Neural cell (in vitro differentiated cells): ENCODE measurements around the gene TWNK. TPM values are rescaled to one million over a fixed set of nuclear protein-coding genes. Genes with fewer than 3 reads are reported as not detected.

ENCODE experiments used
- H2AFZ ChIP-seq: fragments of 200-600, 300-800 bp; sonication (generic), shearing (Covaris generic); 2 replicates; pipeline ENCODE4 v1.6.0; 2014; ENCODE audit warnings: low read depth, mild to moderate bottlenecking, antibody characterized with exemption, low read length, moderate library complexity
- H3F3A ChIP-seq: fragments of 200-600 bp; shearing (Covaris generic); 2 replicates; pipeline ENCODE4 v1.6.1; 2016; ENCODE audit warnings: mild to moderate bottlenecking, moderate library complexity, mixed read lengths, antibody characterized with exemption, low read length; ENCODE audit not compliant: insufficient read depth, poor library complexity, severe bottlenecking
- H3K27ac ChIP-seq: fragments of 200-600, 300-800 bp; sonication (generic), shearing (Covaris generic); 2 replicates; pipeline ENCODE4 v1.5.1; 2014; ENCODE audit warnings: mild to moderate bottlenecking, low read length, moderate library complexity
- H3K27me3 ChIP-seq: fragments of 300-800, 200-600 bp; sonication (generic), shearing (Covaris generic); 2 replicates; pipeline ENCODE4 v1.6.0; 2014; ENCODE audit warnings: mild to moderate bottlenecking, low read depth, low read length, moderate library complexity; ENCODE audit not compliant: insufficient read depth
- H3K36me3 ChIP-seq: fragments of 300-800, 200-600 bp; sonication (generic), shearing (Covaris generic); 2 replicates; pipeline ENCODE4 v1.5.1; 2014; ENCODE audit warnings: mild to moderate bottlenecking, antibody characterized with exemption, low read length, moderate library complexity; ENCODE audit not compliant: insufficient read depth
- H3K4me2 ChIP-seq: fragments of 300-800, 200-600 bp; sonication (generic), shearing (Covaris generic); 2 replicates; pipeline ENCODE4 v1.6.0; 2014; ENCODE audit warnings: mild to moderate bottlenecking, low read length
- H3K4me3 ChIP-seq: fragments of 300-800, 200-600 bp; sonication (generic), shearing (Covaris generic); 2 replicates; pipeline ENCODE4 v1.5.1; 2014; ENCODE audit warnings: mild to moderate bottlenecking, low read length, moderate library complexity
- H3K79me2 ChIP-seq: fragments of 200-600 bp; shearing (Covaris generic); replicated peaks from 2 replicates; pipeline ENCODE4 v1.6.0; 2014; ENCODE audit warnings: mild to moderate bottlenecking, low read length, moderate library complexity; ENCODE audit not compliant: insufficient read depth
- H3K9ac ChIP-seq: fragments of 300-800, 200-600 bp; sonication (generic), shearing (Covaris generic); 2 replicates; pipeline ENCODE4 v1.6.1; 2016; ENCODE audit warnings: mild to moderate bottlenecking, low read length, mixed read lengths
- H3K9me2 ChIP-seq: fragments of 200-600 bp; shearing (Covaris generic); 2 replicates; pipeline ENCODE4 v1.6.1; 2016; ENCODE audit warnings: mild to moderate bottlenecking, low read length, mixed read lengths; ENCODE audit not compliant: insufficient read depth
- H3K9me3 ChIP-seq: fragments of 200-600, 300-800 bp; sonication (generic), shearing (Covaris generic); 2 replicates; pipeline ENCODE4 v1.6.1; 2016; ENCODE audit warnings: mild to moderate bottlenecking, mixed run types, low read length, moderate library complexity, mixed read lengths
- H4K20me1 ChIP-seq: fragments of 200-600 bp; shearing (Covaris generic); 2 replicates; pipeline ENCODE4 v1.6.1; 2016; ENCODE audit warnings: mild to moderate bottlenecking, mixed run types; ENCODE audit not compliant: insufficient read depth
- EP300 ChIP-seq: fragments of 450-650 bp; conservative IDR thresholded peaks from 2 replicates; pipeline ENCODE4 v1.6.1; 2014; ENCODE audit warnings: antibody characterized with exemption, mild to moderate bottlenecking, moderate library complexity; ENCODE audit not compliant: poor library complexity, severe bottlenecking
- EZH2 ChIP-seq: fragments of 200-600, 300-800 bp; shearing (Covaris generic), sonication (generic); IDR thresholded peaks from 2 replicates; pipeline ENCODE4 v1.6.1; 2014; ENCODE audit warnings: antibody characterized with exemption, low read length, borderline replicate concordance, mild to moderate bottlenecking; ENCODE audit not compliant: insufficient read depth, poor library complexity, severe bottlenecking
- MXI1 ChIP-seq: fragments of 450-650 bp; conservative IDR thresholded peaks from 2 replicates; pipeline ENCODE4 v1.6.1; 2014; ENCODE audit warnings: antibody characterized with exemption, mild to moderate bottlenecking; ENCODE audit not compliant: poor library complexity, severe bottlenecking
- POLR2AphosphoS5 ChIP-seq: IDR thresholded peaks from 2 replicates; pipeline ENCODE4 v1.6.1; 2012
- RAD21 ChIP-seq: fragments of 450-650 bp; conservative IDR thresholded peaks from 2 replicates; pipeline ENCODE4 v1.6.1; 2014; ENCODE audit warnings: antibody characterized with exemption, mild to moderate bottlenecking, moderate library complexity
- SMC3 ChIP-seq: fragments of 450-650 bp; conservative IDR thresholded peaks from 2 replicates; pipeline ENCODE4 v1.6.1; 2014; ENCODE audit warnings: antibody characterized with exemption, mild to moderate bottlenecking, moderate library complexity; ENCODE audit not compliant: poor library complexity
- TAF1 ChIP-seq: IDR thresholded peaks from 2 replicates; pipeline ENCODE4 v1.6.1; 2012; ENCODE audit warnings: low read depth
- polyA plus RNA-seq: library from polyadenylated mRNA; depleted of rRNA; stranded (reverse); fragments of >200 nt; gene quantifications from 2 replicates; pipeline ENCODE4 v1.2.3, GENCODE V29; 2014
- TF ChIP-seq, protein P1 (sequence below): fragments of 450-650 bp; IDR thresholded peaks from 2 replicates; pipeline ENCODE4 v1.5.1; 2014; ENCODE audit warnings: antibody characterized with exemption, mild to moderate bottlenecking, moderate library complexity; ENCODE audit not compliant: poor library complexity, severe bottlenecking
- TF ChIP-seq, protein P2 (sequence below): IDR thresholded peaks from 2 replicates; pipeline ENCODE4 v1.6.1; 2012; ENCODE audit warnings: borderline replicate concordance

TWNK gene
- polyA plus RNA-seq, 1 donor from 2014 or later, result 4.8 TPM

- no peaks in the 10 kb centered on the region for H4K20me1 ChIP-seq
- no peak overlapping the region for H3K9ac ChIP-seq
- no peak overlapping the region for H3K27ac ChIP-seq
- H3F3A ChIP-seq, result no peaks in the 10 kb centered on the region
- H3K79me2 ChIP-seq, result no peaks in the 10 kb centered on the region
- no peak for TF ChIP-seq EP300
- TF ChIP-seq, protein P1, sequence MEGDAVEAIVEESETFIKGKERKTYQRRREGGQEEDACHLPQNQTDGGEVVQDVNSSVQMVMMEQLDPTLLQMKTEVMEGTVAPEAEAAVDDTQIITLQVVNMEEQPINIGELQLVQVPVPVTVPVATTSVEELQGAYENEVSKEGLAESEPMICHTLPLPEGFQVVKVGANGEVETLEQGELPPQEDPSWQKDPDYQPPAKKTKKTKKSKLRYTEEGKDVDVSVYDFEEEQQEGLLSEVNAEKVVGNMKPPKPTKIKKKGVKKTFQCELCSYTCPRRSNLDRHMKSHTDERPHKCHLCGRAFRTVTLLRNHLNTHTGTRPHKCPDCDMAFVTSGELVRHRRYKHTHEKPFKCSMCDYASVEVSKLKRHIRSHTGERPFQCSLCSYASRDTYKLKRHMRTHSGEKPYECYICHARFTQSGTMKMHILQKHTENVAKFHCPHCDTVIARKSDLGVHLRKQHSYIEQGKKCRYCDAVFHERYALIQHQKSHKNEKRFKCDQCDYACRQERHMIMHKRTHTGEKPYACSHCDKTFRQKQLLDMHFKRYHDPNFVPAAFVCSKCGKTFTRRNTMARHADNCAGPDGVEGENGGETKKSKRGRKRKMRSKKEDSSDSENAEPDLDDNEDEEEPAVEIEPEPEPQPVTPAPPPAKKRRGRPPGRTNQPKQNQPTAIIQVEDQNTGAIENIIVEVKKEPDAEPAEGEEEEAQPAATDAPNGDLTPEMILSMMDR, result peak; percentile 22
- no peak overlapping the region for H3K4me3 ChIP-seq
- H3K9me2 ChIP-seq, result no peaks in the 10 kb centered on the region
- H3K4me2 ChIP-seq, result no peak overlapping the region
- no peak overlapping the region for H2AFZ ChIP-seq
- no peaks in the 10 kb centered on the region for H3K9me3 ChIP-seq
- no peaks in the 10 kb centered on the region for H3K36me3 ChIP-seq
- peaks cover 17% of the 10 kb centered on the region for H3K27me3 ChIP-seq
Measured at GRCh38 chr10:101011517-101012423, 24.4 kb downstream of the TWNK start.

DNA sequence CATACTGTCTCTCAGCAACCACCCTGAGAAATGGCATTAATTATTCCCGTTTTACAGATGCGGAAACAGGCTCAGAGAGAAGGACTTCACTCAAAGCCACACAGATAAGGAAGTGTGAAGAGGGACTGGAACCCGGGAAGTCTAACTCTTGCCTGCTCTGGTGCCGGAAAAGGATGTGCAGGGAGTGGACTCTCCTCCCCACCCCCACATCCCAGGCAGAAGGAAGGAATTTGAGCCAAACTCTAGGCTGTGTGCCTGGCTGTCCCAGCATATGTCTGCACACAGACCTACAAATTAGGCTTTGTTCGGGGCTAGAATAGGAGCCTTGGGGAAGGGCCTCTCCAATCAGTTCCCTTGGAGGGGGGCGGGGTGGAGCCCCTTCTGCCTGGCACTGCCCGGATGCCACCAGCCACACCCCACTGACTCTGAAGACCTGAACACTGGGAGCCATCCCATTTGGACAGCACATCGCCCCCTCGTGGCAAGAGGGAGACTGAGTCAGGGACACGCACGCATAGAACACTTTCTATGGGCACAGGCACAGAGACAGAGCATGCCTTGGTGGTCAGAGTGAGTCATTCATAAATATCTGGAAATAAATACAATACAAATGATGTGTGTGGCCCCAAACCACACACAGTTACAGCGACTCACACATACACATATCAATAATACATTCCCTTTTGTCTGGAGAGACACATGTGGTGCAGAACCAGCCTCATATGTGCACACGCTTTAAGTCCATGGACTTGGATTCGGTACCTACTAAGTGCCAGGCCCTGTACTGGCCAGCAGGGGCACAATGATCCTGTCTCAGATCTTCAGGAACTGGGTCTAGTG lies 25.4 kb downstream of the TWNK start:
- peak; percentile 37 for TF ChIP-seq SMC3
- peak; percentile 34 for TF ChIP-seq RAD21
- TF ChIP-seq, protein P2, sequence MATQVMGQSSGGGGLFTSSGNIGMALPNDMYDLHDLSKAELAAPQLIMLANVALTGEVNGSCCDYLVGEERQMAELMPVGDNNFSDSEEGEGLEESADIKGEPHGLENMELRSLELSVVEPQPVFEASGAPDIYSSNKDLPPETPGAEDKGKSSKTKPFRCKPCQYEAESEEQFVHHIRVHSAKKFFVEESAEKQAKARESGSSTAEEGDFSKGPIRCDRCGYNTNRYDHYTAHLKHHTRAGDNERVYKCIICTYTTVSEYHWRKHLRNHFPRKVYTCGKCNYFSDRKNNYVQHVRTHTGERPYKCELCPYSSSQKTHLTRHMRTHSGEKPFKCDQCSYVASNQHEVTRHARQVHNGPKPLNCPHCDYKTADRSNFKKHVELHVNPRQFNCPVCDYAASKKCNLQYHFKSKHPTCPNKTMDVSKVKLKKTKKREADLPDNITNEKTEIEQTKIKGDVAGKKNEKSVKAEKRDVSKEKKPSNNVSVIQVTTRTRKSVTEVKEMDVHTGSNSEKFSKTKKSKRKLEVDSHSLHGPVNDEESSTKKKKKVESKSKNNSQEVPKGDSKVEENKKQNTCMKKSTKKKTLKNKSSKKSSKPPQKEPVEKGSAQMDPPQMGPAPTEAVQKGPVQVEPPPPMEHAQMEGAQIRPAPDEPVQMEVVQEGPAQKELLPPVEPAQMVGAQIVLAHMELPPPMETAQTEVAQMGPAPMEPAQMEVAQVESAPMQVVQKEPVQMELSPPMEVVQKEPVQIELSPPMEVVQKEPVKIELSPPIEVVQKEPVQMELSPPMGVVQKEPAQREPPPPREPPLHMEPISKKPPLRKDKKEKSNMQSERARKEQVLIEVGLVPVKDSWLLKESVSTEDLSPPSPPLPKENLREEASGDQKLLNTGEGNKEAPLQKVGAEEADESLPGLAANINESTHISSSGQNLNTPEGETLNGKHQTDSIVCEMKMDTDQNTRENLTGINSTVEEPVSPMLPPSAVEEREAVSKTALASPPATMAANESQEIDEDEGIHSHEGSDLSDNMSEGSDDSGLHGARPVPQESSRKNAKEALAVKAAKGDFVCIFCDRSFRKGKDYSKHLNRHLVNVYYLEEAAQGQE, result no peak
- TF ChIP-seq, protein P1, result peak; percentile 71
- TF ChIP-seq MXI1, result no peak
- TF ChIP-seq TAF1, result no peak
- TF ChIP-seq EP300, result no peak
- no peak for TF ChIP-seq POLR2AphosphoS5
- TF ChIP-seq EZH2, result no peak
- H3K4me3 ChIP-seq, result no peak overlapping the region
- no peak overlapping the region for H3K27ac ChIP-seq
- H3K9me2 ChIP-seq, result no peaks in the 10 kb centered on the region
- H3K9me3 ChIP-seq, result no peaks in the 10 kb centered on the region
- H3F3A ChIP-seq, result no peaks in the 10 kb centered on the region
- peaks cover 26% of the 10 kb centered on the region for H3K27me3 ChIP-seq
- no peaks in the 10 kb centered on the region for H3K36me3 ChIP-seq
- H3K79me2 ChIP-seq, result no peaks in the 10 kb centered on the region
- H3K9ac ChIP-seq, result no peak overlapping the region
- no peak overlapping the region for H2AFZ ChIP-seq
- no peaks in the 10 kb centered on the region for H4K20me1 ChIP-seq
- H3K4me2 ChIP-seq, result no peak overlapping the region
